Measurements from ENCODE around the gene REXO1. TPM values are rescaled to one million over a fixed set of nuclear protein-coding genes. Genes with fewer than 3 reads are reported as not detected.

Gene REXO1
- total and polyA plus RNA-seq, 2 donors (not counting 3 experiments of a cell fraction or from before 2014, with no cell fraction given), result 41.1 to 56.9 TPM

DNA sequence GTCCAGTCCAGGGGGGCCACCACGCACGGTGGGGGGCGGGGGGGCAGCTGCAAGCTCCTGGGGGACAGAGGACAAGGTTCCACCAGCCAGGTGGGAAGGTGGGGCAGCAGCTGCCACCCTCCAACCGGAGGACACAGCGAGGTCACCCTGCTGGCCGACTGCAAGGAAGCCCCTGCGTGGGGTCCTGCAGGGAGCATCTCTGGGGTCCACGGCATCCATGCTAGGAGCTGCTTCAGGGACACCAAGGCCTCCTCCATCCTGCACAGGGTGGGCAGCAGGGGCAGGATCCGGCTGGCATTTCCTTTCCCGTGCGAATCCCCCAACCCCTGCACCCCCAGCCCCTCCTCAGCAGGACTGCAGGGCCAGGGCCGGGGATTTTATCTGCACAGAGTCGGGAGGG lies 23.3 kb upstream of the REXO1 start:
- Histone ChIP-seq H3K79me2 (ENCODE audit: control insufficient read depth, insufficient read depth, low read length) (peaks cover 38% of the 10 kb centered on the region), H3K9ac (replicated peaks; ENCODE audit: extremely low read depth, insufficient read depth, low read length) (no peak overlapping the region), H3K9me1 (replicated peaks; ENCODE audit: control insufficient read depth, extremely low read depth, insufficient read depth, low read length) (no peaks in the 10 kb centered on the region), H3K9me3 (replicated peaks; ENCODE audit: control insufficient read depth, insufficient read depth, low read length) (no peaks in the 10 kb centered on the region), H3K36me3 (ENCODE audit: control insufficient read depth in 2 of 2, extremely low read depth in 1 of 2, insufficient read depth in 2 of 2, low read length in 2 of 2) (peaks cover 0 to 4% of the 10 kb centered on the region in 2 experiments), H2AFZ (ENCODE audit: low read depth, low read length) (no peak overlapping the region), H3K27me3 (ENCODE audit: control insufficient read depth in 2 of 2, insufficient read depth in 2 of 2, low read length in 2 of 2) (no peaks in the 10 kb centered on the region), H4K20me1 (replicated peaks; ENCODE audit: control insufficient read depth, extremely low read depth, insufficient read depth, low read length) (no peaks in the 10 kb centered on the region), H3K4me1 (ENCODE audit: control insufficient read depth, extremely low read depth, insufficient read depth, low read length) (peaks cover 19% of the 10 kb centered on the region), H3K4me2 (ENCODE audit: insufficient read depth, low read length) (no peak overlapping the region), H3K4me3 (replicated peaks in 1 of 3; ENCODE audit: insufficient read depth in 1 of 3, low read depth in 1 of 3, low read length in 3 of 3) (no peak overlapping the region), H3K27ac (ENCODE audit: insufficient read depth, low read depth, low read length) (no peak overlapping the region)
- FAIRE-seq, result no peak
- BruUV-seq (replicated peaks), result no TSS peak
- intact Hi-C loops (cut with micrococcal nuclease) (no loop called here), dilution Hi-C loops (cut with MboI; ENCODE audit: extremely low pct_ligation_motif_present, low sequenced_read_pairs) (no loop called here)
- ChIA-PET POLR2A (no interaction called here), CTCF (no interaction called here)
- TF ChIP-seq FOS (IDR thresholded peaks at IDR 0.05; ENCODE audit: borderline replicate concordance, insufficient read depth, low read length) (no peak), MYC (IDR thresholded peaks at IDR 0.05; ENCODE audit: low read depth, low read length) (no peak), MAX (IDR thresholded peaks at IDR 0.05; ENCODE audit: insufficient read depth, insufficient read length) (no peak), POLR2A (IDR thresholded peaks at IDR 0.05; ENCODE audit: low read depth, low read length) (no peak), EZH2 (IDR thresholded peaks at IDR 0.05; ENCODE audit: borderline replicate concordance, low read depth, low read length, severe bottlenecking) (no peak), GATA2 (IDR thresholded peaks at IDR 0.05; ENCODE audit: insufficient read depth, insufficient read length, low read depth, low read length) (no peak), POLR2AphosphoS5 (IDR thresholded peaks at IDR 0.05; ENCODE audit: insufficient read depth, low read depth, low read length) (no peak), JUN (IDR thresholded peaks at IDR 0.05; ENCODE audit: borderline replicate concordance, insufficient read depth, insufficient read length, low read depth) (no peak)
- TF ChIP-seq, protein P1, sequence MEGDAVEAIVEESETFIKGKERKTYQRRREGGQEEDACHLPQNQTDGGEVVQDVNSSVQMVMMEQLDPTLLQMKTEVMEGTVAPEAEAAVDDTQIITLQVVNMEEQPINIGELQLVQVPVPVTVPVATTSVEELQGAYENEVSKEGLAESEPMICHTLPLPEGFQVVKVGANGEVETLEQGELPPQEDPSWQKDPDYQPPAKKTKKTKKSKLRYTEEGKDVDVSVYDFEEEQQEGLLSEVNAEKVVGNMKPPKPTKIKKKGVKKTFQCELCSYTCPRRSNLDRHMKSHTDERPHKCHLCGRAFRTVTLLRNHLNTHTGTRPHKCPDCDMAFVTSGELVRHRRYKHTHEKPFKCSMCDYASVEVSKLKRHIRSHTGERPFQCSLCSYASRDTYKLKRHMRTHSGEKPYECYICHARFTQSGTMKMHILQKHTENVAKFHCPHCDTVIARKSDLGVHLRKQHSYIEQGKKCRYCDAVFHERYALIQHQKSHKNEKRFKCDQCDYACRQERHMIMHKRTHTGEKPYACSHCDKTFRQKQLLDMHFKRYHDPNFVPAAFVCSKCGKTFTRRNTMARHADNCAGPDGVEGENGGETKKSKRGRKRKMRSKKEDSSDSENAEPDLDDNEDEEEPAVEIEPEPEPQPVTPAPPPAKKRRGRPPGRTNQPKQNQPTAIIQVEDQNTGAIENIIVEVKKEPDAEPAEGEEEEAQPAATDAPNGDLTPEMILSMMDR (IDR thresholded peaks at IDR 0.05; ENCODE audit: extremely low read depth in 1 of 2, insufficient read depth in 1 of 2, low read depth in 1 of 2, low read length in 2 of 2), result no peak
- no peak for DNase-seq (ENCODE audit: low read depth, low spot score)

Measured in endothelial cell of umbilical vein (primary cell).